H1 (cell line): ENCODE data around the gene FOXC2. TPM values are rescaled to one million over a fixed set of nuclear protein-coding genes. Genes with fewer than 3 reads are reported as not detected.

Experiments
- BRCA1 ChIP-seq: IDR thresholded peaks from 2 replicates; pipeline ENCODE4 v1.6.1; 2012; ENCODE audit warnings: low read depth, low read length, improper control_type of control experiment
- CBX5 ChIP-seq: fragments of 300-800, 300-1000 bp; sonication (generic); IDR thresholded peaks from 2 replicates; pipeline ENCODE4 v1.7.1; 2016; ENCODE audit warnings: antibody characterized with exemption, low read length, low read depth
- CEBPB ChIP-seq: IDR thresholded peaks from 2 replicates; pipeline ENCODE4 v1.6.1; 2012; ENCODE audit warnings: low read depth, low read length
- EP300 ChIP-seq, 2 experiments: IDR thresholded peaks; 1 replicate in 1 of 2; 2 replicates in 1 of 2; pipeline ENCODE4 v1.6.1; 2011 to 2012; ENCODE audit warnings: low read depth in 2 of 2, low read length in 2 of 2, mild to moderate bottlenecking in 2 of 2, borderline replicate concordance in 1 of 2, inconsistent platforms in 1 of 2, moderate library complexity in 1 of 2
- RAD21 ChIP-seq, 2 experiments: IDR thresholded peaks in 1 of 2; conservative IDR thresholded peaks in 1 of 2; 2 replicates each; pipeline ENCODE4 v1.6.1; 2011; ENCODE audit warnings: low read depth in 2 of 2, low read length in 2 of 2, improper control_type of control experiment in 1 of 2, inconsistent platforms in 1 of 2, mild to moderate bottlenecking in 1 of 2, moderate library complexity in 1 of 2
- polyA plus RNA-seq, 7 experiments: library from polyadenylated mRNA; depleted of rRNA in 3 of 7; stranded (reverse) in 5 of 7; unstranded in 2 of 7; fragments of >200 nt in 5 of 7; fragments of 200-250 nt in 2 of 7; gene quantifications; 1 replicate in 5 of 7; 2 replicates in 1 of 7; 4 replicates in 1 of 7; pipeline versions ENCODE4 v1.2.1 to v1.2.3, GENCODE V29; 2011 to 2013; ENCODE audit warnings: missing spikeins in 2 of 7, mixed read lengths in 2 of 7
- total RNA-seq: library from RNA; stranded (reverse); fragmentation: NEBNext Ultra II Directional; extraction: Animal tissue kit (Norgen Biotek cat#: 25700); gene quantifications from 2 replicates; pipeline ENCODE4 v1.2.1, GENCODE V29; 2021
- TF ChIP-seq, protein P1 (sequence below): IDR thresholded peaks from 2 replicates; pipeline ENCODE4 v1.6.1; 2011; ENCODE audit warnings: low read depth, mild to moderate bottlenecking, low read length; ENCODE audit not compliant: insufficient read depth
- TF ChIP-seq, protein P2 (sequence below): IDR thresholded peaks from 2 replicates; pipeline ENCODE4 v1.6.1; 2012; ENCODE audit warnings: inconsistent platforms

FOXC2 gene
- total and polyA plus RNA-seq, 2 of the 8 experiments (the other 6 are each of a cell fraction or from before 2014, with no cell fraction given) = 0.09 TPM; not detected in 1

DNA sequence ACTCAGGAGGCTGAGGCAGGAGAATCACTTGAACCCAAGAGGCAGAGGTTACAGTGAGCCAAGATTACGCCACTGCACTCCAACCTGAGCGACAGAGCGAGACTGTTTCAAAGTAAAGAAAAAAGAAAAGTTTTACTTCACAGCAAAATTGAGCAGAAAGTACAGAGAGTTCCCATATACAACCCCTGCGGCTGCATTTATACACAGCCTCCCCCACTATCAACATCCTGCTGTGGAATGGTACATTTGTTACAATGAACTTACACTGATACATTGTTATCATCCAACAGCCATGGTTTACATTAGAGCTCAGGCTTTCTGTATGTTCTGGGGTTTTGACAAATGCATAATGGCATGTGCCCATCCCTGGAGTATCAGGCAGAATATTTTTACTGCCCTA, 9.0 kb upstream of the FOXC2 start (continued):
- TF ChIP-seq, protein P1, sequence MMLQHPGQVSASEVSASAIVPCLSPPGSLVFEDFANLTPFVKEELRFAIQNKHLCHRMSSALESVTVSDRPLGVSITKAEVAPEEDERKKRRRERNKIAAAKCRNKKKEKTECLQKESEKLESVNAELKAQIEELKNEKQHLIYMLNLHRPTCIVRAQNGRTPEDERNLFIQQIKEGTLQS = no peak
- TF ChIP-seq CBX5 = no peak
- TF ChIP-seq RAD21 (IDR thresholded peaks at IDR 0.05 in 1 of 2, conservative IDR thresholded peaks at IDR 0.05 in 1 of 2; ENCODE audit: low read depth in 2 of 2, low read length in 2 of 2) = no peak
- TF ChIP-seq CEBPB = no peak
- TF ChIP-seq, protein P2, sequence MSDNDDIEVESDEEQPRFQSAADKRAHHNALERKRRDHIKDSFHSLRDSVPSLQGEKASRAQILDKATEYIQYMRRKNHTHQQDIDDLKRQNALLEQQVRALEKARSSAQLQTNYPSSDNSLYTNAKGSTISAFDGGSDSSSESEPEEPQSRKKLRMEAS = no peak
- TF ChIP-seq BRCA1 = no peak
- TF ChIP-seq EP300 (IDR thresholded peaks at IDR 0.05; ENCODE audit: borderline replicate concordance in 1 of 2, low read depth in 2 of 2, low read length in 2 of 2) = no peak
